PC-3 (cell line): ENCODE measurements around the gene PRUNE1.

Experiments
- EZH2 ChIP-seq: fragments of 300-600 bp; sonication (generic); IDR thresholded peaks from one replicate; pipeline ENCODE4 v1.6.1; 2017; ENCODE audit warnings: antibody characterized with exemption, mild to moderate bottlenecking, low read length; ENCODE audit not compliant: unreplicated experiment
- EZH2phosphoT487 ChIP-seq: fragments of 300-600 bp; sonication (generic); IDR thresholded peaks from 2 replicates; pipeline ENCODE4 v1.6.1; 2018; ENCODE audit warnings: mild to moderate bottlenecking, antibody characterized with exemption, low read length, borderline replicate concordance
- TF ChIP-seq, protein P1 (sequence below): fragments of 300-600 bp; sonication (generic); conservative IDR thresholded peaks from 2 replicates; pipeline ENCODE4 v1.5.1; 2017; ENCODE audit warnings: antibody characterized with exemption, low read depth, mild to moderate bottlenecking, low read length

- no peak for TF ChIP-seq EZH2
- TF ChIP-seq, protein P1, sequence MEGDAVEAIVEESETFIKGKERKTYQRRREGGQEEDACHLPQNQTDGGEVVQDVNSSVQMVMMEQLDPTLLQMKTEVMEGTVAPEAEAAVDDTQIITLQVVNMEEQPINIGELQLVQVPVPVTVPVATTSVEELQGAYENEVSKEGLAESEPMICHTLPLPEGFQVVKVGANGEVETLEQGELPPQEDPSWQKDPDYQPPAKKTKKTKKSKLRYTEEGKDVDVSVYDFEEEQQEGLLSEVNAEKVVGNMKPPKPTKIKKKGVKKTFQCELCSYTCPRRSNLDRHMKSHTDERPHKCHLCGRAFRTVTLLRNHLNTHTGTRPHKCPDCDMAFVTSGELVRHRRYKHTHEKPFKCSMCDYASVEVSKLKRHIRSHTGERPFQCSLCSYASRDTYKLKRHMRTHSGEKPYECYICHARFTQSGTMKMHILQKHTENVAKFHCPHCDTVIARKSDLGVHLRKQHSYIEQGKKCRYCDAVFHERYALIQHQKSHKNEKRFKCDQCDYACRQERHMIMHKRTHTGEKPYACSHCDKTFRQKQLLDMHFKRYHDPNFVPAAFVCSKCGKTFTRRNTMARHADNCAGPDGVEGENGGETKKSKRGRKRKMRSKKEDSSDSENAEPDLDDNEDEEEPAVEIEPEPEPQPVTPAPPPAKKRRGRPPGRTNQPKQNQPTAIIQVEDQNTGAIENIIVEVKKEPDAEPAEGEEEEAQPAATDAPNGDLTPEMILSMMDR = no peak
- no peak for TF ChIP-seq EZH2phosphoT487
Observed at GRCh38 chr1:150967936-150968335, 40.3 kb upstream of the PRUNE1 start.
